HG02981 (cell line): ENCODE data around the gene SPACA7.

Source experiments
- ATAC-seq: cut with Tn5 transposase; IDR thresholded peaks from one replicate; pipeline ENCODE4 v1.9.1; 2021; ENCODE audit warnings: mild to moderate bottlenecking, moderate library complexity; ENCODE audit not compliant: unreplicated experiment

SPACA7 gene, protein sequence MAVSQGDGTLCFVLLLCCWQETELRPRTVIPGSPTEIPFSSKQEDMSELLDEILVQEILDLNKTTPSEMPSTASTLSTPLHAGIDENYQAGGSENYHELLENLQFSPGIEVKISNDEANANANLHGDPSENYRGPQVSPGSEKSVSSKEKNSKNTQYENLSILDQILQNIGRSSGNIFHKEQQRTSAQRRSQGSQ

DNA sequence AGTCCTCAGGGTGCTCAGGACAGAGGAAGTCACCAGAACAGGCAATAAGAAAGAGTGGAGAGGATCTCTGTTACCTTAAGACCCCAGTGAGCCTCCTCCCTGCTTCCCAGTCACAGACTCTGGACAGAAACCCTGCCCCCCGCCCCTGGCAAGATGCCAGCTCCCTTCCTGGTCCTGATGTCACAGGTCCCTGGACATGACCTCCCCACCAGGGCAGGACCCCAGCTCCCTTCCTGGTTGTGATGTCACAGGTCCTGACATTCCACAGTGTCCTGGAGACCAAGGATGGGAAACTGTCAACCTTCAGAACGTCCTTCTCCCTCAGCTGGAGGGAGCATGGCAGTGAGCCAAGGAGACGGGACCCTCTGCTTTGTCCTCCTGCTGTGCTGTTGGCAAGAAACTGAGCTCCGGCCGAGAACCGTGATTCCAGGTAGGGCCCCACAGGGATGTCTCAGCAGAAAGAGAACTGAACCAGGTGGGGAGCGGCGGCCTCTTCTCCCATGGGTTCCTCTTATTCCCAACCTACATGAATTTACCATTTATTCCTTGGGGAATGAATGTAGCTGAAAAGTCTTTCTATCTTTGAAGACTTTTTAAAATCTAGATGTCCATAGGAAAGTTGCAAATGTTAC, at the start of gene SPACA7:
TSS of gene SPACA7 (plus strand) at position 306 of the 632 bp plus-strand sequence. CDS start at position 337, 31 bp downstream.
- no peak for ATAC-seq

DNA sequence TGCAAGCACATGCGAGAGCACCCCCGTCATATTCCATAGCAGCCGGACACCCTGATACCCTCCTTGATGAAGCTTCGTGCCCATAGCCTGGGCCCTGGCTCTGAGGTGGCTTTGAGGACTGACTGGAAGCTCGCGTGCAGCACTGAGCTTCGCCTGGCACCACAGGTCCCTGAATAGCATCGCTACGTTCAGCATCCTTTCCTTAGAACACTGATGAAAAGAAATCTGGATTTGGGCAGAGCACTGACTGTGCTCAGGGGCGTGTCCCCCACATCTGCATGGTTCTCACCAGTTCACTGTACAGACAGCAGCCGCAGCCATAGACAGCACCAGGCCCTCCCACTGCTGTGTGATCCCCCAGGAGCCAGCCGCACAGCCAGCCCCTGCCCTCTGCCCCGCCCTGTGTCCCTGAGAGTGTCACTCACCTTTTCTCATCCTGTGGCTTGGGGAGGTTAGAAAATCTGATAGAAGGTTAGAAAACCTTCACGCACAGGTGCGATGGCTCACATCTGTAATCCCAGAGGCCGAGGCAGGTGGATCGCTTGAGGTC, 49.3 kb upstream of the SPACA7 start:
- ATAC-seq, result no peak

DNA sequence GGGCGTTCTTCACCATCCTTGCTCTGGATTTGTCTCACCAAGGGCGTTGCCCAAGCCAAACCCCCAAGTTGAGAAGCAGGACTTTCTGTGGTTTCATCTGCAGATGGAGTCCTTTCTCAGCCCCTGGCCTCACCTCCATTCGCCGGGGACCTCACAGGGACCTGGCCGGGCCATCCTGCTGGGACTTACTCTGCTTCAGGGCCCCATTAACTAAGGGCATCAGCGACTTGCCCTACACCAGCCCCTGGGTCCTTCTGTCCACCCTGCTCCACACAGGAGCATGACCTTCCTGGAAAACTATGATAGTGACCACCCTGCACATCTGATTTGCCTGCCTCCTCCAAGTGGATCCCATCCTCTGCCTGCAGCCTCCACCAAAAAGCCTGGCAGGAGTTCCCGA, 47.2 kb upstream of the SPACA7 start:
- no peak for ATAC-seq

DNA sequence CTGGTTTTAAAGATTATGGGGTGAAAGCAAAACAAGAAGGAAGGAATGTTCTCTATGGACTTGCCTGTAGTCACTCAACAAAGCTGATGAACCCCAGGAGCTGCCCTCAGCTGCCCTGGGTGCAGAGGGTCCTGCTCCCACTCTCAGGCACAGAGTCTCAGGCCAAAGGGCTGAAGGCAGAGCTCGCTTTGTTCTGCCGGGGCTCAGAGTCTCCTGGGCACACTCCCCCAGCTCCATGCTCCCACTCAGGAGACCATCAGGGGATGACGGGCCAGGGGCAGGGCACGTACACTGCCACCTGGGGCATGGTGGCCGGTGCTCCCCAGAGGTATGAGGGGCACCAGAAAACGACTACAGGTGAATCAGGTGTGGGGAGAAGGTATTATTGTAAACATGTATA, 46.8 kb upstream of the SPACA7 start:
- no peak for ATAC-seq

DNA sequence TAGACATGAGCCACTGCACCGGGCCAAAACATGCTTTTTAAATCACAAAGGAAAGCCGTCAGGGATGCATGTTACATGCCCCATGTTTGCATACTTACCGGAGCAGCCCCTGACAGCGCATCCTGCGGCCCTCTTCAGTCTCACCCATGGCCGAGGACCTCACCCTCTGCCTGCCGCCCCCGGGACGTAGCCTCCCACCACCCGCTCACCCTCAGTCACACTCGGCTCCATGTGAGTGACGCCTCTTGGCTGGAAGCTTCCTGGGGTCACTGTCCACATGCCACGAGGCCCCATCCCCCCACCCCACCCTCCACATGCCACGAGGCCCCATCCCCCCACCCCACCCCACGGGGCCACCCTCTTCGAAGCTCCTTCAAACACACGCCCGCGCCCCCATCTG, 46.1 kb upstream of the SPACA7 start:
- ATAC-seq, result no peak

DNA sequence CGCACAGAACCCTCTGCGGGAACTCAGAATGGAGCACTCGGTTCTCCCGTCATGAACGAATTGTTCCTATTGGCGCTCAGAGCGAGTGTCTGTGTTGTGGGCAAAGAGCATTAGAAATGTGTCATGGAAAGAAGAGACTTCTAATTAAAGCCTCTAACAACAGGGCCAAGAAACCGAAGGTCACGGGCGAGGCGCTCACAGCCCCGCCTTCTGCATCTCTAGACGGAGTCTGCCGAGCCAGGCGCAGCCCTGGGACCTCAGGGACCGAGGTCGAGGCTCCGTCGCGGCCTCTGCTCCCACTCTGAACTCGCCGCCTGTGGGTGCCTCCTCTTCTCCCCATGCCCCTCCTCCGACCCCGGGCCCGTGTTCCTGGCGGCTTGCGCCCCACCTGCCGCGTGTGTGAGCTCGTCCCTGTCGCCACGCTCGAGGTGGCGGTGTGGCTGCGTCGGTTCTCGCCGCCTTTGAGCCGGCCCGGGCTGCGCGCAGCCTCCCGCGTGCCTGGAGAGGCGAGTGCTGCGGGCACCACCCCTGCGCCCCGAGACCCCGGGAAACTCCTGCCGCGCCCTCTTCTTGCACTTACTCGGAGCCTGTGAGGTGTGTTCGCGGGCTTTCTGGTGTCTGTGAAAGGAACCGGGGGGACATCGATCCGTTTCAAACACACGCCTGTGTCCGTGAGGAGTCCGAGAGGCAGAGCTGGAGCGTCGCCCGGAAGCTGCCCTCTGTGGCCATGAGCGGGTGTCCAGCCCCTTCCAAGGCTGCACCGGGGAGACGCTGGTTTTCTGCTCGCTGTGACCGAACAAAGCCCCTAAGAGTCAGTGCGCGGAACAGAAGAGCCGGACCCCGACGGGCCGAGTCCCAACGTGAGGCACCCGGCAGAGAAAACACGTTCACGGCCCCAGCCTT, 45.4 kb upstream of the SPACA7 start:
- ATAC-seq, result no peak

DNA sequence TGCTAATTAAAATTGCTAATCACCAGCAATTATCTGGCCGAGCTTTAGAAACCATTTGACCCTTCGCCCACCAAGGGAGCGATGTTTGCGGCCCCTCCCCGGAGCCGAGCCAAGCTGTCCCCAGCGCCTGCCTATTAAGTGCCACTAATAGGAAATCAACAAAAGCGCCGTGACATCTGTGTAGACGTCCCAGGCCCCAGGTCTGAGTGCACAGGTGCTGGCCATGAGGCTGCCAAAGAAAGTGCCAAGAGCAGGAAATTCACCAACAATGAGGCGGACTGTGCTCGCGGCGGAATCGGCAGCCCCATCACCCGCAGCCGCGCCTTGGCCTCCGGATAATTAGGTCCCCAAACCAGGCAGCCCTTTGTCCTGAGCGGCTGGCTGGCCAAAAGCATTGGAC, 44.5 kb upstream of the SPACA7 start:
- no peak for ATAC-seq

DNA sequence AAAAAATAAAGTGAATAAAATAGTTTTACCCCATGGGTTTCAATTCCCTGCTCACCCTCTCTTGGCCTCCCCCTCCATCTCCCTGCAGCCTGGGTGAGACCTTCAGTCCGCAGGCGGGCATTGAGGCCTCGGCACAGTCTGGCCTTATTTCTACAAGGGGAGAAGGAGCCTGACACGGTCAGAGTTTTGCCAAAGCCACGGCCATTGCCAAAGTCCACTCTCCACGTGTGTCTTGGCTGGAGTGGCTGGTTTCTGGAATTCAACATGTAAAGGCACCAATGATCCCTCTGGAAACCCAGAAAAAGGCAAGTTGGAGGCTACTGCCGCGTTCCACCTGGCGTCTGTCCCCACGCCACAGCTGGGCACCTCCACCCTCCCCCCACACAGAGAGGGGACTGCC, 43.4 kb upstream of the SPACA7 start:
- no peak for ATAC-seq

DNA sequence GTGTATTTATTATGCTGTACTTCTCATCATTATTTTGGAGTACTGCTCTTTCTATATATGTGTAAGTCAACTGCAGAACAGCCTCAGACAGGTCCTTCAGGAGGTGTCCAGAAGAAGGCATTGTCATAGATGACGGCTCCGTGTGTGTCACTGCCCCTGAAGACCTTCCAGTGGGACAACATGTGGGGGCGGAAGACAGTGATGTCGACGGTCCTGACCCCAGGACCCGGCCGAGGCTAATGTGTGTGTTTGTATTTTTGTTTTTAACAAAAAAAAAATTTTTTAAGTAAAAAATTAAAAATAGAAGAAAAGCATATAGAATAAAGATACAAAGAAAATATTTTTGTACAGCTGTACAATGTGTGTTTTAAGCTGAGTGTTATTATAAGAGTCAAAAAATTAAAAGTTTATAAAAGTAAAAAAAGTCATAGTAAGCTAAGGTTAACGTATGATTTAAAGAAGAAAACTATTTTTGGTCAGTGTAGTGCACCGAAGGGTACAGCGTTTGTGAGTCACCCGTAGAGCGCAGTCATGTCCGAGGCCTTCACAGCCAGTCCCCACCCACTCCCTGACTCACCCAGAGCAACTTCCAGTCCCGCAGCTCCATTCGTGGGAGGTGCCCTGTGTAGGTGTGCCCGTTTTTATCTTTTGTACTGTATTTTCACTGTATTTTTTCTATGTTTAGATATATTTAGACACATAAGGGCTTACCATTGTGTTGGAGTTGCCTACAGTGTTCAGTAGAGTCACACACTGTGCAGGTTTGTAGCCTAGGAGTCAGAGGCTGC, 42.2 kb upstream of the SPACA7 start:
- ATAC-seq, result no peak

DNA sequence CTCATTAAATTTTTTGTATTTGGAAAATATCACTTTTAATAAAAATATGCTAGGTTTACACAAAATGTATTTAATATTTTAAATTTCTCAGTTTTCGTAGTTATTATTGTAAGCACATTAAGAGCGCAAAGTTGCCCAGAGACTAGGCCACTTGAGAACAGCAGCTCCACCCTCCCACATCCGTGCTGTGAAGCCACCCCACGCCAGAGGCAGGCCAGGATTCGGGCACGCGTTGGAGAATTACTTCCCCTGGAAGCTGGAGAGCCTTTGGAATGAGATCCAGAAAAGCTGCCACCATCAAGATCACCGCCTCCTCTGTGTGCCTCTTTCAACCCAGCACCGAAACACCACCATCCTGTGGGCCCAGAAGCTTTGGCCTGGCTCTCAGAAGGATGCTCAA, 41.0 kb upstream of the SPACA7 start:
- ATAC-seq, result no peak

DNA sequence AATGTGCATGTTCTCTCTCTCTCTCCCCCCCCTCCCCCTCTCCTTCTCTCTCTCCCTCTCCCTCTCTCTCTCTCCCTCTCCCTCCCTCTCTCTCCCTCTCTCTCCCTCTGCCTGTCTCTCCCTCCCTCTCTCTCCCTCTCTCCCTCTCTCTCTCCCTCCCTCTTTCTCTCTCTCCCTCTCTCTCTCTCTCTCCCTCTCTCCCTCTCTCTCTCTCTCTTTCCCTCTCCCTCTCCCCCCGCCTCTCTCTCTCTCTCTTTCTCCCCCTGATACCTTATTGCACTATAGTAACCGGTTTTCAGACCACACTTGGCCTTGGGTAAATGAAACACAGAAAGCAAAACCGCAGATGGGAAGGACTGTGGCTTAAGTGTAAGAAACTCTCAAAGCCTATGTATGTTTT, 34.7 kb upstream of the SPACA7 start:
- ATAC-seq, result no peak

DNA sequence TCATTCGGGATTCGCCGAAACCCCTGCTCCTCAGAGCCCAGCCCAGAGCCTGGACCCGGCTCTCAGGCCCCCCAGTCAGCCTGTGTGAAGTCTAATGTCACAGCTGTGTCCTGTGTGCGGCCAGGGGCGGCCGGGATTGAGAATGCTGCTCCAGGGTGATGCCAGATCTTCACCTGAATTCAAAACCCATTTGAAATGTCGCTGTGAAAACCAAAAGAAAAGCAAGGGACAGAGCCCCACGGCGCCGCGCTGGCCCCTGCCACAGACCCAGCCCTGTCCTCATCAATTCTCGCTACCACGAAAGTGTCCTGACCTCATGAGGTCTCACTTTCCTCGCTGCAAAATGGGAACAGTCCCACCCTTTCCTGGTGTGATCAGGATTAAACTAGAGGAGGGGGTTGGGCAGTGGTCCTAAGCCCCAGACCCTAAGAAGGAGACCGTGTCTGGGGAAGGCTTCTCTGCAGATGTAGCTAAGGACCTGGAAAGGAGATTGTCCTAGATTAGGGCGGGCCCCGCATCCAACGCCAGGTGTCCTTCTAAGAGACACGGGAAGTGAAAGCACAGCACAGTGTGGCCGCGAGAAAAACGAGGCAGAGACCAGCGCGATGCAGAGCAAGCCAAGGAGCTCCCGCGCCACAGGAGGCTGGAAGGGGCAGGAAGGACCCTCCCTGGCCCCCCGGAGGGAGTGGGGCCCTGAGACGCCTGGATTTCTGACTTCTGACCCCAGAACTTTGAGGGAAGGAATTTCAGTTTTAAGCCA, 34.0 kb upstream of the SPACA7 start:
- no peak for ATAC-seq

DNA sequence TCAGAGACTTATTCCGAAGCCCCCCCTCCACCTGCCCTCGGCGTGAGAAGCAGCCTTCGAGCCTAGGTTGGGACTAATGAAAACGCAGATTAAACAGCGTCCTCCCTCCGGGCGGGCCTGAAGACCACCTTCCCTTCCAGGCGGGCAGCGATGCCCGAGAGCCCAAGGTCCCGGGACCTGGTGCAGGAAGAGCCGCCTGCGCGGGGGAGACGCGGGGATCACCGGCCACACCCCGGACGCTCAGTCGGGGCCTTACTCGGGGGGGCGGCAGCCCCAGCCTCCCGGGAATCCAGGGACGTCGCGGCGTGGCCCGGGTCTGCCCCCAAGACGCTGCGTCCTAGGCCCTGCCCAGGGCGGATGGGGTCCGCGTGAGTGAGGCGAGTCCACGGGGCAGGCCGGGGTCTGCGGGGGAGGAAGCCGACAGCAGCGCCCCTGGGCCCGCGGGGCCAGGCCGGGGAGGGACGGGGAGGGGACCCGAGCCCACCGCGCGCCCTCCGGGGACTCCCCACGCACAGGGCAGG, 33.3 kb upstream of the SPACA7 start:
- ATAC-seq, result no peak

DNA sequence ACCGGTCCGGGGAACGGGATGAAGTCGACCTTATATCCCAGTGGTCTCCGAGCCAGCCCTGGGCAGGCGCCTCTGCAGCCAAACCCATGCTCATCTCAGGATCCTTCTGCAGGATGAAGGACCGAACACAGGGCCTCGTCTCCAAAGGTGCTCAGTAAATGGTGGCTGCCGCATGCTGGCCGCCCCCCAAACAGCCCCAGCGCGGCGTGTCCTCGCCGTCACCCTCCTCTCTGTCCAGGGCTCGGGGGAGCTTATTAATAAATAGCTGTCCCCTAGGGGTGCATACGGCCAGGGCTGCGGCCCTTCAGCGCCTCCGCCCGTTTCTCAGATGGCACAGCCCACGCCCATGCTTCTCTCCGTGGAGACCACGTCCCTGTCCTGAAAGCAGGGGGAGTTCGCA, 32.6 kb upstream of the SPACA7 start:
- no peak for ATAC-seq

DNA sequence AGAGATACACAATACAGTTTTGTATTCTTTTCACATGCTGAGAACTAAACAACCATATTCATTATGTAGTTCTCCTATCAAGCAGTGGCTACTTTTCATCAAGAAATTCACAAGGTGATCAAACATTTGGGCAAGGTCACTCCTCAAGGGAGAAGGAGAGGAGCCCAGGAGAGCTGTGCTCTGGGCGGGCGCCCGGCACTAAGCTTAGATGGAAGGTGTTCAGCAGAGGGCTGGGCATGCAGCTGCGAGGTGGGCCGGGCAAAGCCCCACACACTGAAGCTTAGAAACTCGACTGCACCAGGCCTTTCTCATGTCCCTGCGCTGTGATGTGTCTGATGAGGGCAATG, 30.4 kb upstream of the SPACA7 start:
- ATAC-seq, result no peak

DNA sequence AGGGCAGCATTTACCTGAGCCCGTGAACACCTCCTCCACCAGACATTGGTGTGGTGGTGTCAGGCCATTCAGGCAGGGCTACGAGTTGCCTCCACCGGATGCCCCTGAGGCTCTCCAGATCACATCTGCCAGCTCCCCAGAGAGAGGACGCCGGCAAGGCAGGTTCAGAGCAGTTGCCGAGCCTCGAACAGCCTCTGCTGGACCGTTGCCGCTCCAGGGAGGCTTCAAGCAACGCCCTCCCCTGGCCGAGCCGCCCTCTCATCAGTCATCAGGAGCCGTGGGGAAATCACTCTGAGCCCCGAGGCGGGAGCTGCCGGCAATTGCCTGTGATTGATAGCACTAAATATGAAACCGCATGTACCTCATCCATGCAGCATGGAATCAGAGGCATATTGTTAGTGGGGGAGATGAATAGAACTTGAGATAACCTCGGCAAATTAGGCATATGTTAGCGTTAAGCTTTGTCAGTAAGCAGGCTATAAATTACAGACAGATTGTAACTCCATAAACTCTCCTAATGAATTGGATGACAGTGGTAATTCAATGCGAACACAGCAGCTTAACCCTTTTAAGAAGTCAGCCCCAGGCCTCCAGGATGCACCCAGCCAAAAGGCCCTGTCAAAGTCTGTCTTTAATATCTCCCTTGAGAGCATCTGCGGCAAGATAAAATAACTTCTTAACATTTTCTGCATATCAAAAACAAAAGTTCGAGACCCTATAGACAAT, 29.8 kb upstream of the SPACA7 start:
- no peak for ATAC-seq

DNA sequence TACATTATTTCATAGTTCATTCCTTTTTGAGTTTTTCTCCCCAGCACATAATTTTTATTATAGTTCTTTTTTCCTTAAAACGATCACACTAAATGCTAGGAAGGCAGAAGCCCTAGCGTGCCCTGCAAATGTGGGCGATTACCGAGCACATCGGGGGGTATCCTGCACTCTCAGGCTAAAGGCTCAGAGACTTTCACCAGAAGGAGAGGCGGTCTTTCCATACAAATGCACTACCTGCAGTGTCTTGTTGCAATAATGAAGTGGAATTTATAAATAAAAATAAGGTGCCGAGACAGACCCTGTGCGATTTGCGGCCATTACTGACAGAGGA, 29.3 kb upstream of the SPACA7 start:
- ATAC-seq, result no peak

DNA sequence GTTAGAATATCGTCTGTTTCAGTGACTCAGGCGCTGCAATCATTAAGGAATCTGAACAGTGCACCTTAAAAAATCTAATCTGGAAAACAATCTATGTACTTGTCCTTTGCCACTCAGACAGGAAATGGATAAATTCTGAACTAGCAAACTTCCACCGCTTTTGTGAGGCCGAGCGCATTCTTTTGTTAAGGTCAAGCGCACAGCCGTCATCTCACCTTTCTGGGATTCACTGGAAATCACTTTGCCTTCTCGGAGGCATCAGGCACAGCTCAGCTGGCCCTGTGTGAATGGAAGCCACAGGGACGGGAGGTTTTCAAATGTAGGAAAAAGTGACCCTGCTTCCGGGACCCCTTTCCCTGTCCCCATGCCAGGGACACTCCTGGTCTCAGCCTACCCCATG, 28.2 kb upstream of the SPACA7 start:
- no peak for ATAC-seq

DNA sequence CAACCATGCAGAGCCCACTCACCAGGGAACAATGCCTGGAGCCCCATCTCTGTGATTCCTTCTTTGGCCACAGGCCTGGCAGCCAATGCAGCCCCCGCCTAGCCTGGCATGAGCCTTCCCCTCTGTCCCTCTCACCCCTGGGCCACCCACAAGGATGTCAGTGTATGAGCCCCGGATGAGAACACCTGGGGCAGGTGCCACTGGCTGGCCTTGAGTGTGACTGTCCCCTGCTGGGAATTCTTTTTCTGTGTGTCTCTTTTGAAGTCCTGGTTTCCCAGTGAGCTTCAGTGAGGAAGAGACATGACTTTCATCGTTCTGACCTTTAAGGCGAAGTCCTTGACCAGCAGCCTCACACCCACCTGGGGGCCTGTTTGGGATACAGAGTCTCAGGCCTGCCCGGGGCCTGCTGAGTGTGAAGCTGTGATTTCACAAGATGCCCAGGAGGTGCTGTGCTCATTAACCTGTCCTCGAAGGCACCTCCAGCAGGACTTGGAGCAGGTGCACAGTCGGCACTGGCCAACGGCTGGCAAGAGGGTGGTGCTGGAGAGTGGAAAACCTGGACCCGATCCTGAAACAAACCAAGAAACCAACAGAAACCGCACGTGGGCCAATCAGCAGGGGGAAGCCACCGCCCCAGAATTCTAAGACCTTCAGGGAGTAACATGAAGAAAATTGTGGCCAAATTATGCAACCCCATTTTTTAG, 27.4 kb upstream of the SPACA7 start:
- ATAC-seq, result no peak
